ENCODE data around the gene CIB4.
A peak's percentile ranks its signal among the peaks of the same experiment; 100 is the strongest.

CIB4 gene

DNA sequence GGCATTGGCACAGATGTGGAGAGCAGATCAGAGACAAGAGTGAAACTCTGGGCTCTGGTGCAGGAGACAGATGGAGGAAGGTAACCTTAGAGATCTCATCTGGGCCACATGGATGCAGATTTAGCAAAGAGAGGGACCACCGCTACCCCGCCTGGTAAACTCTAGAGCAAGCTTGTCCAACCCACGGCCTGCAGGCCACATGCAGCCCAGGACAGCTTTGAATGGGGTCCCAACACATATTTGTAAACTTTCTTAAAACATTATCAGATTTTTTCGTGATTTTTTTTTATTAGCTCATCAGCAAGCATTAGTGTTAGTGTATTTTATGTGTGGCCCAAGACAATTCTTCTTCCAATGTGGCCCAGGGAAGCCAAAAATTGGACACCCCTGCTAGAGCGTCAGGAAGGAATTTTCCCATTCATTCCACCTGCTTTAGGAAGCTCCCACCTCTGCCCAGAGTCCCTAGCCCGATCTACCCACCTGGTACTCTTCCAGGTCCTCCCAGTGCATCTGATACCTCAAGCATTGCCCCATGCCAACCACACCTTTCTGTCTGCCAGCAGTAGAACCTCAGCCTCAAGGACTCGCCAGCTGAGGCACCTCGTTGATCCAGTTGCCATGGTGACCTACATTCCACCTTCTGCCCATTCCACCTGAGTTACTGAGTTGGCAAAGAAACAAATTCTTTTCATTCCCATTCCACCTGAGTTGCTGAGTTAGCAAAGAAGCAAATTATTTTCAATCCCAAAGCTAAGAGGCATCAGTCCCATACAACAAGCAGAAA lies at the start of gene CIB4:
Gene CIB4 (minus strand): TSS at position 586 of the 784 bp plus-strand sequence. CDS start 52 bp downstream, at position 534.
- DNase-seq: no peak

DNA sequence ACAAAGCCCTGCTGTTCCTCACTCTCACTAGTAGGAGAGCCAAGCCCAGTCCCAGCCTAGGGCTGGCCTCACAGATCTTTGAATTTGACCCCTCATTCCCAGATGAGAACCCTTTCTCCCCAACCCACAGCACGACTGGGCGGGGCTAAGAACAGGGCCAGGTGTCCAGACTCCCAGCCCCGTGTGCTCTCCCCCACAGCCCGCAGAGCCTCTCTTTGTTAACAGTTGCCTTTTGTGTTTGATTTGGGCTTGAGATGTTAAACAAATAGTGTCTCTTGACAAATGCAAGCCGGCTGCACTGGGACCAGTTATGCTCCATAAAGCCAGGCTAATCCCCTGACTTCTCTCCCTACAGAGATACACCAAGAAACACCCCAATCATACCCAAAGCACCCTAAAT lies 46.6 kb upstream of the CIB4 start:
- peak; percentile 84 to 91 for DNase-seq

DNA sequence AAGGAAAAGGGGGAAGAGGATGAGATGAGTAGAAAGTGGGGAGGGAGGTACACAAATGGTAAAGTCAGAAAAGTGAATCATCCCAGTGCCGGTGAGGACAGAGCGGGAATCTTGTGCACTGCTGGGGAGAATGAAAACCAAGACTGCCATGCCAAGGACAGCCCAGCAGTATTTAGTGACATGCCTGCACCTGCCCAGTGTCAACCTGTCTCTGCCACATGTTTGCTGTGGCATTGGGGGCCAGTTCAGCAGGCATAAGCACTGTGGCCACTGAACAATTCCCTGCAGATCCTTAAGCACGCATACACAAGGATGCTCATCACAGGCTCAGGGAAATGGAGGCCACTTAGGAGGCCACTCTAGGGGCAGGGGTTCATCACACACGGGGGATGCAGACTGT lies 46.2 kb upstream of the CIB4 start:
- peak in 1 of 2 experiments; percentile 69 for DNase-seq

DNA sequence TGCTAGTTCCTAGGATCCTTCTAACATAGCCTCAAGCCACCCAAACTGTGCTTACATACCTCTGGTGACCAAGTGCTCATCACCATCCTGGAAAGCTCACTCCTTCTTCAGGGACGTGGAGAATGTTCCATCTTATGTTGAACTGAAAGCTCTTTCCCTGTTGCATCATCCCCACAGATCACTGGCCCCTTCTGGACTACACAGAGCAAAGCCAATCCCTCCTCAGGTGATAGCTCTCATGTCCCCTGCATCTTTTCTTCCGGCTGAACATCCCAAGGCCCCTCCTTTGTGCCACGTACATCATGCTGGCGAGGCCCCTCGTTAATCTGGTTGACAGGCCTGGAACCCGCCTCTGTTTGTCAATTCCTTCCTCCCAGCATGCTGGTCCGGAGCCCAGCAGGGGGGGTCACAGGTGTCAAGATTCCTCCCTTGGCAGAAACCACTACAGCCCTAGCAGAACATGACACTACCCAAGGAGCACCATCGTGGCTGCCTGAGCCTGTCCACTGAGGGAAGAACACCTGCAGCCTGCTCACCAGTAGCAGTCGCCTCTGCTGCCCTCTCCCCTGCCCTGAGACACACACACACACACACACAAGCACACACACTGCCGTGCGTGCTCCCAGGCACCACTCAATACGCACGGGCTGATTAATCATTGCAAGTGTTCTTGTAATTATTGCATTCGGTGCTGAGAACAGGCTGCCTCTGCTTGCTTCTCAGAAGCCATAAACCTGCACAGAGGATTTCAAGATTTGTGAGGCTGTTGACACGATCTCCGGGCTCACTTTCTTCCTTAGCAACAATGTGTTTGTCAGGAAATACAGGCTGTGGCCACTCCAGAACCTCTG lies 45.0 kb upstream of the CIB4 start:
- peak in 1 of 2 experiments; percentile 39 for DNase-seq

DNA sequence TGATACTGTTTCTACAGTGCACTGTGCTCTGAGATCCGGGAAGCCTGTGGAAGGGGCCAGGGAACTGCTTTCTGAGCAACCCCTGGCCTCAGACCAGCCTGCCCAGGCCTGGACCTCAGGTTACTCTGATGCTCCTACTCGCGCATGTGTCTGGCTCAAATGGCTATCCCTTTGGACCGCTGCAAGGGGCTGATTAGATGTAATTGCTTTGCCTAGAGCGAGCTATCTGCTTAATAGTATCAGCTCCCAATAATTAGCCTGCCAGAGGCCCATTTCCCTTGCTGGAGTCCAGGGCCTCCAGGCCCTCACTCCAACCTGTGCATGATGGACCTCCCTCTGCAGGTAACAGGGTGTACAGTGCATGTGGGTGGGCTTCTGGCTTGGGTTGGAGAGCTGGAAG lies 44.2 kb upstream of the CIB4 start:
- no peak for DNase-seq

DNA sequence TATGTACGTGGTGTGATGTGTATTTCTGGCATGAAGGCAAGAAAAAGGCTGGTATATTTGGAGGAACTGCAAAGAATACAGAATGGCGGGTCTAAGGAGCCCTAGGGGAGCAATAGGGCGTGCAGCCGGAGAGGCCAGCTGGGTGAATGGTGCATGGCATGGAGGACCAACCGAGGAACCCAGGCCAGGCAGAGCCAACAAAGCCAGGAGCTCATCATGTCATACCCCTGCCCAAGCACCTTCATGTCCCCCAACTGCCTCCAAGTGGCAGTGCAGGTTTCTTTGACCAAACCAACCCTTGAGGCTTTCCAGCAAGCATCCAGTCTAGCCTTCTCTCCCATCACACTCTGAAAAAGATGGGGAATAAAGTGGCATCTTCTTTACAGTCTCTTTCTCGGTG lies 42.4 kb upstream of the CIB4 start:
- DNase-seq: no peak

DNA sequence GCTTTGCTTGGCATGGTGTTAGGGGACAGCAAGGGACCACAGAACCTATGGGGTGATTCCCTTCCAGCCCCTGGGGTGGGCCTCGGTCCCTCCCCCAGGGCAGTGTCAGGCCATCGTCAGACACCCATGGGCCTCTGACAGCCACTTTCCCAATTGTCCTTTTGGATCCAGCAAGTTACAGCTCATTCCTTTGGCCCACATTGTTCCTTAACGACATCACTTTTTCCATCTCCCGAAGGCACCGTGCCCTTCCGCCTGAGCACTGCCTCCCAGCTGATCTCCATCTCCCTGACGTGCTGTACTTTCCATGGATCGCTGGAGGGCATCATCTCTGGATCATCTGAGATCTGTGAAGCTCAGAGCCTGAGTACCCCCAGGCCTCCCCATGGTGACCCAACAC lies 41.0 kb upstream of the CIB4 start:
- no peak for DNase-seq

DNA sequence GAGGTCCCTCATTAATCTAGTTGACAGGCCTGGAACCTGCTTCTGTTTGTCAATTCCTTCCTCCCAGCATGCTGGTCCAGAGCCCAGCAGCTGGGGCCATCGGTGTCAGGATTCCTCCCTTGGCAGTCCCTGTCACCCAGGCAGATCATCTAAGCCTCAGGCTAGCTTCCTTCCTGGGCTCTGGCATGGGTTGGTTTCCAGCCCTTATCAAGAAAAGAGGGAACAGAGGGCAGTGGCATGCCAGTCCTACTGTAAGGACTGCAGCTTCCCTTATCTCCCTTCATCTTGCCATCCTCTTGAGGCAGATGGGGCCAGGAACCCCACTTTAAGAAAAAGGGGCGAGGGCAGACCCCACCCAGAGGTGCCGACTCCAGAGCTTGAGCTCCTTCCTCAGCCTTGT lies 40.5 kb upstream of the CIB4 start:
- DNase-seq: no peak

DNA sequence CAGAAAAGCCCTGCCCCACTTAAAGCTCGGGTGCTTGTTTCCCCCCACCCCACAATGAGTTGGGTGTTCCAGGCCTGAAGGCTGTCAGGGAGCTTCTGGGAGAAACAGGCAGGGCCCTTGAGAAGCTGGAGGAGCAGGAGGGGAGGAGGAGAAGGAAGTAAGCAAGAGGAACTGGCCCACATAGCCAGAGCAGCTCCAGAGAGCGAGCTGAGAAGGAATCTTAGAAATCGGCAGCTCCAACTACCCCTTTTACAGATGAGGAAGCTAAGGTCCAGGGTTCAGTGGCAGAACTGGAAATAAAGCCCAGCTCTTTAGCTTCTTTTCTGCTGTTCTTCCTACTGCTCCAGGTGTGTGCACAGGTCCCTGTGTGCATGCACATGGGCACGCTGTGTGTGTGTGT lies 38.7 kb upstream of the CIB4 start:
- DNase-seq: no peak

DNA sequence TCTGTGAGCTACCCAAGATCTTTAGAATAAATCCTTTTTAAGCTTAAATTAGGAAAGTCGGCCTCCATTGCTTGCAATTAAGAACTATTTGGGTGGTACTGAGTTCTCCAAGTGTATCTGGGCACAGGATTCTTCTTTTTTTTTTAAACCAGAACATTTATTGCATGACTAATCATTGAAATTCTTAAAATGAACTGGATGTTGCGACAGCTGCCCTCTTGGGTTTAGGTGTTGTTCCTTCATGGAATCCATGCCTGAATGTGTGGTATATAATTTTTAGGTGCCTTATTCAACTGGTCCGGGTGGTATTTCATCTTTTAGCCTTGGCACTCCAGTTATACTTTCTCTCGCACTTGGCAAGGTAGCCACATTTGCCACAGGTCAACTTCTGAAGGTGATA lies 36.9 kb upstream of the CIB4 start:
- DNase-seq: no peak

DNA sequence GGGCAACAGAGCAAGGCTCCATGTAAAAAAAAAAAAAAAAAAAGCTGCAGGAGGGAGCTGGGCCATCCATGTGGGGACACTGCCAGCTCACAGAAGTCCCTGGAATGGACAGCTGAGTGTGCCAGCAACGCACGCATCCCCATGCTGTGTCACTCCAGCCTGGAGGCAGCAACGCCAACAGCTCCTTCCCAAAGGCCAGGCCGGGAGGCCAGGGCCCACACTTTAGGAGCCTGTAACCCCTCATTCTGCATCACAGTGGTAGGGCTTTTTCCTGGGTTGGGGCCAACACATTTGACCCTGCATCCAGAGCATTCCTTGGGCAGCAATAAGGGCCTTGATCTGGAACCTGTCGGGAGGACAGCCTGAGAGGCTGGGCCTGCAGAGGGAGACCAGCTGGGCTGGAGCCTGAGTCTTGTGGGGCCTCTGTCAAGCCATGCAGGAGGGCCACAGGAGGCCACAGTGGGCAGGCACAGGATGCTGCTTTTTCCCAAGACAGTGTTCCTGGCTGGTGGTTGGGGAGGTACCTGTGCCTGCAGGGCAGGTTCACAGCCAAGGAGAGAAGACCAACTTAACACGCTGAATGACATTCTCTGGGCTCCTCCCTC lies 34.6 kb upstream of the CIB4 start:
- DNase-seq: no peak

DNA sequence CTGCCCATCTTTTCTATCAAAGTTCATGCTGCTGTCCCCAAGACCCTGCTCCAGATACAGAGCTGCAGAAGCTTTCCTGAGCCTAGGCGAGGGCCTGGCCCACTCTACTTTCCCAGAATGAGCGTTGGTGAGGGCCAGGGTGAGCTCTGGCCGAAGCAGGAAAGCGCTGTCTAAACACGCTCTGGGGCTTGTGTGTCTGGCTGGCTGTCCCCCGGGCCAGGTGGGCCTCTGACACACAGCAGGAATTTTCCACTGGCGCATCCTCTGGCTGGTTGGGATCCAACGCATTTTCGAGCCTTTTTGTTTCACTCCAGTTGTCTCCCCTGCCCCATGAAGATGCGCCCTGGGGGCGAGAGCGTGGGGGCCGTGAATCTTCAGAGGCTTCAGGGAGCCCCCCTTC lies 33.6 kb upstream of the CIB4 start:
- no peak for DNase-seq

DNA sequence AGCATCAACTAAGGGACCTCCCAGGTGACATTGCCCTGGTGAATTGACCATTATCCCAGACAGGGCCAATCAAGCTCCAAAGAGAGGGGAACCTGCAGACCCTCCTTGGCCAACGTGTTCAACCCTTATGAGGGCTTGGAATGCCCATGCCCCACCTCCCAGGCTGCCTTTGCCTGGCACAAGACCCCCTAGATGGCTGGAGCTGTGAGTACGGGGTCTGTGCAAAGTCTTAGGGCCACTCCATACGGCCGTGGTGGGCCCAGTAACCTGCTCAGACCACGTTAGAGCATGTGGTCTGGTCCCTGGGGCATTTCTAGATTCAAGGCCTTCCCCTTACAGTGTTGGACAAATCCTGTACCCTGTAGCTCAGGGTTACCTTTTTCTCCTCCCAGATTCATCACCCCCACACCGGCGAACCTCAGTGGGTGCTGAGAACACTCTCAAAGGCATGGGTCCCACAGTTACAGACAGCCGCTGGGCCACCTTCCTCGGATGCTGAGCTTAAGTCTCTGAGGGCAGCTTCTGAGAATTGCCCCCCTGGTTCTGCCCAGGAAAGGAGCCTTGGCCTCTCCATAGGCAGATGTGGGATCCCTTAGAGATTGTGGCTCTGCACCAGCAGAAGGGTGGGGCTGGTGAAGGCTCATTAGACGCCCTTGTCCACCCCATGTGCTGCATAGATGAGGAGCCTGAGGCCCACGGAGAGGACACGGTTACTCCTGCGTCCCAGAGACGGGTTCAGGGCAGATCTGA lies 33.0 kb upstream of the CIB4 start:
- no peak for DNase-seq

DNA sequence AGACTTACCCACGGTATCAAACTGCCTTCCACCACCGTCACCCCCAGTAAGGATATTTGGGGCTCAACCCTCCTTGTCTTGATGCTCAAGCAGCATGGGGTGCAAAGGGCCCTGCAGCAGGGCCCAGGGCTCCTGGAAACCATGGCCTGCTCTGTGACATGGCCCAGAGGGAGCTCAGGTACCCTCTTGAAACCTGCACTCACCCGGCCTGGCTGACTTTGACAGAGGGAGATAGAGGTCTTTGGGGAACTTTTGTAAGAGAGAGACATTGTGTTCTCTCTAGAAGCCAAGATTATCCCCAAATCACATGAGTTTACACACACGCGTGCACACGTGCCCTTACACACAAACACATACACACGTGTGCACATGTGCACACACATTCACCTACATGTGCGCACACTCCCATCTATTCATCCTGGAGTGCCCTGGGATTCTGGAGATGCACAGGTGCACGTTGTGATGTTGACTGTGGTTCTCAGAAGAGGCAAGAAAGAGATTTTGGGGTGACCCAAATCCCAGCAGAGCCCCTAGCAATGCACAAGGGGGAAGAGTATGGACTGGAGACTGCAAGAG lies 31.7 kb upstream of the CIB4 start:
- no peak for DNase-seq

DNA sequence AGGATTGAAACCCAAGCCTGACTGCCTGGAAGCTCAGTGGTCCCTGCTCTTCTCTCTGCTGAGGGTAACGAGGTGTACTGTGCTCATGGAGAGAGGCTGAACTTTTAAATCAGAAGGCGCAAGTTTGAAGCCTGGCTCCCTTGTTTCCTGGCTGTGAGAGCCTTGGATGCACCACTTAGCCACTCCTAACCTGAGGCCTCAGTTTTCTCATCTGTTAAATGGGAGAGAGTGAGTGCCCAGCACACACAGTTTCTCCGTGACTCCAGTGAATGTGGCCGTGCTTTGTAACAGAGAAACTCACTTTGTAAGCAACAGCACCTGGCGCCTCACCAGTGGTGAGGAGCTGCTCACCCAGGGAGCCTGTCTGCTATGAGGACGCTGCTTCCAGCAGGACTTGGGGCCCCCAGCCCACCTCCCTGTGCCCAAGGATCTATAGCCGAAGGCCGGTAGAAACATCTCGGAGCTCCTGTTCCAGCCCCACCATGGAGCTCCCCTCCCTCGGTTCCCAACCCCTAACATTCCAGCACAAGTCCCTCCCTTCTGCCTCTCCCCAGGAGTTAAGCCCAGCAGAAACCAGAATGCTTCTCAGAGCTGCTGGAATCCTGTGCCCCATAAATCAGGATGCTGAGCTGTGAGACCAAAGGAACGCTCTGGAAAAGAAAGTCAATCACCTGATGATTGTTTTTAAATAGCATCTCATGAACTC lies 31.1 kb upstream of the CIB4 start:
- DNase-seq: no peak

DNA sequence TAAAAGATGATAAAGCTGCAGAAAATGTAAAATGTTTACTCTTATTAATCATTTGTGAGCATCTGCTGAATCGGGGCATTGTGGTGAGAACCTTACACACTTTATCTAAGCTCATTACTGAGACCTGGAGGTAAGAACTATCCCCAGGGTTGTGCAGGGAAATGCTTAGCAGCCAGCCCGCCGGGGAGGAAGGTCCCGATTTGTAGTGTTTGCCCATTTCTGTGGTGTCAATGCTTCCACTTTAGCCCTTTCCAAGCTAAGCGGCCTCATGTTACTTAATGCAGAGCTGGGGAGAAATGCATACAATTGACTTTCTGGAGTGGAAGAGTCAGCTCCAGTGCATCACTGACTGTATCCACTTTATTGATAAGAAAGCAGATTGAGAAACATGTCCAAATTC lies 30.5 kb upstream of the CIB4 start:
- DNase-seq: no peak

DNA sequence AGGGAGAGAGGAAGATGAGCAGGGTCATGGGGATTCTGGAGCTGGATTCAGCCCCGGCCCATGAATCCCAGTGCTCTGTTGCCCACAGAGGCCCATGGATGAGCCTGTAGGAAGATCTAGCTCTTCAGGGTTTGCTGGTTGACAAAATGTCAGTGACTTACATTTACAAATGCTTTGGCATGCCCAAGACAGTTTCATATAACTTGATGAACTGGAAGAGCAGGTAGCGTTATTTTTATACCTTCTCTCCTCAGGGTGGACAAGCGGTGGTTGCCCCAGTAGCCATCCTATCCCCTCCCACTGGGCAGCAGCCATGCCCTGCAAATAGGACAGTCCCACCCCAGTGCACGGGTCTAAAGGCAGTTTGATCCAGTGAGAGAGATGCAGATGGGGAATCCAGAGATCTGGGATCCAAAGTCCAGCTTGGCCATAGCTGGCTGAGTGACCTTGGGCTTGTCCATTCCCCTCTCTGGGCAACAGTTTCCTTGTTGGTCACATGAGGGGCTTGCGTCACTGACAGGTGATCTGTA lies 29.8 kb upstream of the CIB4 start:
- no peak for DNase-seq

DNA sequence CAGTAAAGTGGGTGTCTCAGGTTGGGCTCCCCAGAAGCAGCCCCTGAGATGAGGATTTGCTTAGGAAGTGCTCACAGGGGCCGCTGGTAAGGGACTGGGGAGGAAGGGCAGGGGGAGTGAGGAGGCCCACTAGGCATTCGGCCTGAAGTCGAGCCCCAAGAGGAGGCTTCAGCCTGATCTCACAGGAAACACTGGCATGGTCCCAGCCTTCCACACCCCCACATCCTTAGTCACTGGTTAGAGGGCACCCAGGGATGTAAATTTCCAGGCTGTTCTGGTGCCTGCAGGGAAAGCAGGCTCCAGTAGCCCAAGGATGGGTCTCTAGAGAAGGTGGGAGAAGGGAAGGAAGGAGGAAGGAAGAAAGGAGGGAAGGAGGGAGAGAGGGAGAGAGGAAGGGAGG lies 29.0 kb upstream of the CIB4 start:
- no peak for DNase-seq

DNA sequence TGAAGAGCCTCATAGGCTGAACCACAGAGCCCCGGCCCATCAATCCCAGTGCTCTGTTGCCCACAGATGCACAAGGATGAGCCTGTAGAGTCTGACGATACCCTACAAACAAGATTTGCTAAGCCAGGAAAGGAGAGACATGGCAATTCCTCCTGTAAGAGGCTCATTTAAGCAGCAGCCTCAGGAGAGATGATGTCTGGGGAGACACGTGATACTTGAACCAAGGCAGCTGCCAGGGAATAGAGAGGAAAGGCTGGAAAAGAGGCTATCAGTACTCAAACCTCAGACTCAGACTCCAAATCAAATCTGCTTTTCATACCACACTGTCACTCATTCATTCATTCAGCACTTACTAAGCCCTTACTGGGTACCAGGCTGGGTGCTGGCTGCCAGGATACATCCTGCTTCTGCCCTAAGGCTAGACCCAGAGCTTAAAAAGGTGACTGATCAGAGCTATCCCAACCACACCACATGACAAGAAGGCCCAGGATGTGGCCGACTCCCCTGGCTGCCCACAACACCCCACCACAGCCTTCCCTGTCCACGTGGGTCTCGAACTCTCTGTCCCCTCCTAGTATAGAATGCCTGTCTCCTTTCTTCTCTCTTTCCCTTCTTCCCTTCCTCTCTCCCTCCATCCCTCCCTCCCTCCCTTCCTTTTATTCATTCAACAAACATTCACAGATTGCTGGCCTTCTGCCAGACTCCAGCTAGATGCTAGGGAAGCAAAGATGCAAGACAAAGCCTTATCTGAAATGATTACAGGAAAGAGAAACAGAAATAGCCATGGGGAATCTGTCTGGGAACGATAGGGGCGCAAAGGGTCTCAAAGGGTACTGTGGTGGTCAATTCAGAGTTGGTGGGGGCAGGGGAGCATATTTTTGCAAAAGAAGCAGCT lies 27.9 kb upstream of the CIB4 start:
- no peak for DNase-seq

DNA sequence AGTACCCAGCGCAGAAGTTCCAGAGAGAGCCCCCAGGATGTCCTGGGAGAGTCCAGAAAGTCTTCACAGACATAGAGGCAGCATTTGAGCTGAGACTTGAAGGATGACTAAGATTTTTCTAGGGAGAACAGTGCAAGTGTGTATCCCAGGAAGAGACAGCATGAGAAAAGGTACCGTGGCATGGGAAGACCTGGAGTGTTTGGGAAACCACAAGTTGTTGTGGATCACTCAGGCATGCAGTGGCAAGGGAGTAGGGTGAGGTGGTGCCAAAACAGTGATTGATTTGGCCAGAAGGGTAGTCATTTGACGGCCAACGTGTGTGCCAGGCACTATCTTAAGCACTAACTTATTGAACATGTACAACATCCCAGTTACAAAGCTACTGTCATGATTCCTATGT lies 26.9 kb upstream of the CIB4 start:
- DNase-seq: no peak

DNA sequence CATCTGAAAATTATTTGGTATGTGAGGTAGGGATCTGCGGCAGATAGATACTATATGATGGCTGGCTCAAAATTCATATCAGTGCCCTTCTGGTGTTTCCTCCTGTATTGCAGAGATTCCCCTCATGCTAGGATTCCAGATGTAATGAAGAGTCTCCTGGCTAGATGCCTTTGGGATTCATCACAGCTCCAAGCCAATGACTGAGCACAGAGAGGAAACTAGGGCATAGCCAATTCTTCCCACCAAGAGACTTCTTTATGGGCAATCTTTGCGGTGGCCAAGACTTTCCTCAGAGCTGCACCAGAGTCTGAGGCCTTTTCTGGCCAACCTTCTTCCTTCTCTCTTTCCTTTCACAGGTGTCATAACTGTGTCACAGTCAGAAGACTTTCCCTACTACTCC lies 25.5 kb upstream of the CIB4 start:
- DNase-seq: no peak
